Endothelial cell of umbilical vein (primary cell): ENCODE data around the gene APOM. TPM values are rescaled to one million over a fixed set of nuclear protein-coding genes. Genes with fewer than 3 reads are reported as not detected.

Experiments used
- BruUV-seq: library from RNA; stranded (reverse); fragments of 400-500 nt; replicated peaks from 2 replicates; lab custom pipeline; 2021; lab: Mats Ljungman, UMichigan
- CTCF ChIA-PET: fragments of 300-600, 350-600 bp; sonication (Branson Sonifier 250); formaldehyde crosslinking; loops from one replicate; lab custom pipeline; 2021; ENCODE audit warnings: antibody characterized with exemption, inconsistent platforms; lab: Charles Lee
- POLR2A ChIA-PET: fragments of 300-600, 350-600 bp; sonication (Branson Sonifier 250); formaldehyde crosslinking; loops from one replicate; lab custom pipeline; 2021; ENCODE audit warnings: antibody characterized with exemption, inconsistent platforms; lab: Charles Lee
- DNase-seq: peaks from one replicate; pipeline ENCODE4 v3.0.0-alpha.2; 2011; ENCODE audit warnings: low read depth, low spot score
- FAIRE-seq: peaks from 2 replicates; lab custom pipeline; 2011; peaks lifted over from hg19 to GRCh38; lab: Jason Lieb, UNC
- H2AFZ ChIP-seq: 2 replicates; pipeline ENCODE4 v1.6.0; 2012; ENCODE audit warnings: low read depth, low read length, control low read depth, inconsistent platforms
- H3K27ac ChIP-seq: 2 replicates; pipeline ENCODE4 v1.5.1; 2011; ENCODE audit warnings: low read depth, mild to moderate bottlenecking, control low read depth, low read length, moderate library complexity; ENCODE audit not compliant: insufficient read depth
- H3K27me3 ChIP-seq, 2 experiments: 2 replicates each; pipeline versions ENCODE4 v1.6.0 to v1.6.1; 2011; ENCODE audit warnings: low read length in 2 of 2, mixed read lengths in 1 of 2; ENCODE audit not compliant: control insufficient read depth in 2 of 2, insufficient read depth in 2 of 2
- H3K36me3 ChIP-seq, 2 experiments: 2 replicates in 1 of 2; 3 replicates in 1 of 2; pipeline ENCODE4 v1.5.1; 2011; ENCODE audit warnings: low read length in 2 of 2, mild to moderate bottlenecking in 1 of 2, moderate library complexity in 1 of 2; ENCODE audit not compliant: control insufficient read depth in 2 of 2, insufficient read depth in 2 of 2; ENCODE audit errors: extremely low read depth in 1 of 2
- H3K4me1 ChIP-seq: 3 replicates; pipeline ENCODE4 v1.5.1; 2011; ENCODE audit warnings: mild to moderate bottlenecking, low read length; ENCODE audit not compliant: control insufficient read depth, insufficient read depth; ENCODE audit errors: extremely low read depth
- H3K4me2 ChIP-seq: 2 replicates; pipeline ENCODE4 v1.6.1; 2011; ENCODE audit warnings: low read length, control low read depth, mixed read lengths; ENCODE audit not compliant: insufficient read depth
- H3K4me3 ChIP-seq, 3 experiments: fragments of 200-600 bp in 1 of 3; sonication (generic), shearing (Covaris generic) in 1 of 3; replicated peaks in 1 of 3; 2 replicates each; pipeline ENCODE4 v1.5.1; 2011 to 2016; ENCODE audit warnings: control low read depth in 3 of 3, low read length in 3 of 3, mild to moderate bottlenecking in 2 of 3, inconsistent platforms in 1 of 3, low read depth in 1 of 3, moderate library complexity in 1 of 3; ENCODE audit not compliant: insufficient read depth in 1 of 3
- H3K79me2 ChIP-seq: 2 replicates; pipeline ENCODE4 v1.6.0; 2012; ENCODE audit warnings: low read length, inconsistent platforms; ENCODE audit not compliant: control insufficient read depth, insufficient read depth
- H3K9ac ChIP-seq: replicated peaks from 2 replicates; pipeline ENCODE3; 2011; ENCODE audit warnings: low read length, control low read depth; ENCODE audit not compliant: insufficient read depth; ENCODE audit errors: extremely low read depth
- H3K9me1 ChIP-seq: replicated peaks from 3 replicates; pipeline ENCODE4 v1.6.0; 2011; ENCODE audit warnings: mild to moderate bottlenecking, low read length; ENCODE audit not compliant: control insufficient read depth, insufficient read depth; ENCODE audit errors: extremely low read depth
- H3K9me3 ChIP-seq: replicated peaks from 2 replicates; pipeline ENCODE4 v1.5.1; 2012; ENCODE audit warnings: low read length, inconsistent platforms; ENCODE audit not compliant: control insufficient read depth, insufficient read depth
- H4K20me1 ChIP-seq: replicated peaks from 2 replicates; pipeline ENCODE3; 2011; ENCODE audit warnings: mild to moderate bottlenecking, low read length; ENCODE audit not compliant: control insufficient read depth, insufficient read depth; ENCODE audit errors: extremely low read depth
- EZH2 ChIP-seq: IDR thresholded peaks from 2 replicates; pipeline ENCODE4 v1.6.1; 2012; ENCODE audit warnings: borderline replicate concordance, low read depth, mild to moderate bottlenecking, moderate library complexity, low read length, inconsistent platforms; ENCODE audit not compliant: severe bottlenecking
- FOS ChIP-seq: IDR thresholded peaks from 2 replicates; pipeline ENCODE4 v1.6.1; 2011; ENCODE audit warnings: mild to moderate bottlenecking, low read length, moderate library complexity, borderline replicate concordance; ENCODE audit not compliant: insufficient read depth
- GATA2 ChIP-seq: IDR thresholded peaks from 2 replicates; pipeline ENCODE4 v1.7.0; 2011; ENCODE audit warnings: low read depth, mild to moderate bottlenecking, moderate library complexity, mixed read lengths, low read length; ENCODE audit not compliant: insufficient read length, insufficient read depth
- JUN ChIP-seq: IDR thresholded peaks from 2 replicates; pipeline ENCODE4 v1.6.1; 2011; ENCODE audit warnings: borderline replicate concordance, low read depth; ENCODE audit not compliant: insufficient read length, insufficient read depth
- MYC ChIP-seq: IDR thresholded peaks from one replicate; pipeline ENCODE4 v1.6.1; 2011; ENCODE audit warnings: mild to moderate bottlenecking, low read depth, low read length
- POLR2A ChIP-seq: IDR thresholded peaks from 2 replicates; pipeline ENCODE4 v1.6.1; 2012; ENCODE audit warnings: low read depth, mild to moderate bottlenecking, control low read depth, low read length
- POLR2AphosphoS5 ChIP-seq: IDR thresholded peaks from 2 replicates; pipeline ENCODE4 v1.6.1; 2012; ENCODE audit warnings: low read depth, mild to moderate bottlenecking, control low read depth, low read length, moderate library complexity; ENCODE audit not compliant: insufficient read depth
- dilution Hi-C: fragments of 300-500 bp; cut with MboI; formaldehyde crosslinking; loops from one replicate; pipeline ENCODE4 v1.15.0; 2019; ENCODE audit warnings: low sequenced_read_pairs; ENCODE audit not compliant: extremely low pct_ligation_motif_present
- intact Hi-C: fragments of 100-400 bp; cut with micrococcal nuclease; formaldehyde crosslinking; loops from one replicate; pipeline ENCODE4 v1.10.0; 2022
- polyA plus RNA-seq, 4 experiments: library from polyadenylated mRNA; depleted of rRNA in 3 of 4; stranded (reverse) in 3 of 4; unstranded in 1 of 4; fragments of >200 nt; gene quantifications; 2 replicates each; pipeline versions ENCODE4 v1.2.1 to v1.2.3, GENCODE V29; 2011 to 2012; ENCODE audit warnings: missing spikeins in 1 of 4
- total RNA-seq: library from RNA; stranded (reverse); gene quantifications from 2 replicates; pipeline ENCODE4 v1.2.3, GENCODE V29; 2021
- TF ChIP-seq, protein P1 (sequence below), 2 donors: IDR thresholded peaks; 1 replicate in 1 of 2; 2 replicates in 1 of 2; pipeline ENCODE4 v1.5.1; 2011; ENCODE audit warnings: low read length in 2 of 2, mild to moderate bottlenecking in 2 of 2, moderate library complexity in 2 of 2, control low read depth in 1 of 2, inconsistent platforms in 1 of 2, low read depth in 1 of 2; ENCODE audit not compliant: insufficient read depth in 1 of 2; ENCODE audit errors: extremely low read depth in 1 of 2
- TF ChIP-seq, protein P2 (sequence below): IDR thresholded peaks from 2 replicates; pipeline ENCODE4 v1.6.1; 2011; ENCODE audit not compliant: insufficient read depth, insufficient read length

Gene APOM
- total and polyA plus RNA-seq, 2 donors (not counting 3 experiments of a cell fraction or from before 2014, with no cell fraction given), result 2.5 TPM; not detected in 1

DNA sequence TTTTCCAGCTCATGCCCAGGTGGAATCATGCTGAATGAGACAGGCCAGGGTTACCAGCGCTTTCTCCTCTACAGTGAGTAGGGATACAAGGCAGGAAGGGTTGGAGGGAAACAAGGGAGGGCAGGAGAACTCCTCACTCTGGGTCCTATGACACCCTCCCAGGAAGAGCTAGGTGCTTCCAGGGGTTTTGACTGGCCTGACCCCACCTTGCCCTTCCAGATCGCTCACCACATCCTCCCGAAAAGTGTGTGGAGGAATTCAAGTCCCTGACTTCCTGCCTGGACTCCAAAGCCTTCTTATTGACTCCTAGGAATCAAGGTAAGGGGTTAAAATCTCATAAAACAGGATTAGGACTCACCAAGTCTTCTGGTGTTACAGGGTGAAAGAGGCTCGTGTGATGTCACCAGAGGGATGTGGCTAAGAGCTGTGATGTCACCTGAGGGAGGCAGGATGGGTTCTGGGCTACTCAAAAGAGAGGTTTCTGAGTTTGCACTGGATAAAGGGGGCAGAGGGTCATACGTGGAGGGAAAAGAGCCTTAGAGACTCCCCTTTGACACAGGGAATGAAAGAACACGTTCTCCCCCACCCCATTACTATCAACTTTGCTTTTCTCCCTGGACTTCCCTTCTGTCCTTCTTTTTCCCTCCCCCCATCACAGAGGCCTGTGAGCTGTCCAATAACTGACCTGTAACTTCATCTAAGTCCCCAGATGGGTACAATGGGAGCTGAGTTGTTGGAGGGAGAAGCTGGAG, 1.9 kb downstream of the APOM start:
- Histone ChIP-seq H3K9ac (no peak overlapping the region), H3K27ac (no peak overlapping the region), H3K9me1 (no peaks in the 10 kb centered on the region), H3K4me1 (peaks cover 33% of the 10 kb centered on the region), H4K20me1 (no peaks in the 10 kb centered on the region), H3K36me3 (peaks cover 3 to 4% of the 10 kb centered on the region in 2 experiments), H3K79me2 (peaks cover 22% of the 10 kb centered on the region), H3K9me3 (no peaks in the 10 kb centered on the region), H2AFZ (no peak overlapping the region), H3K4me3 (no peak overlapping the region), H3K27me3 (no peaks in the 10 kb centered on the region), H3K4me2 (no peak overlapping the region)
- intact Hi-C loops (no loop called here), dilution Hi-C loops (no loop called here)
- no peak for DNase-seq
- no peak for FAIRE-seq
- CTCF ChIA-PET, result interaction anchor here (0.6 kb wide), 1 partner anchor 106 kb away, joined by 3 read pairs; no protein-coding TSS in a partner anchor
- no peak for TF ChIP-seq MYC
- BruUV-seq, result no TSS peak
- POLR2A ChIA-PET, result interaction anchor here (0.7 kb wide), 1 partner anchor 519 kb away, joined by 3 read pairs; no protein-coding TSS in a partner anchor

DNA sequence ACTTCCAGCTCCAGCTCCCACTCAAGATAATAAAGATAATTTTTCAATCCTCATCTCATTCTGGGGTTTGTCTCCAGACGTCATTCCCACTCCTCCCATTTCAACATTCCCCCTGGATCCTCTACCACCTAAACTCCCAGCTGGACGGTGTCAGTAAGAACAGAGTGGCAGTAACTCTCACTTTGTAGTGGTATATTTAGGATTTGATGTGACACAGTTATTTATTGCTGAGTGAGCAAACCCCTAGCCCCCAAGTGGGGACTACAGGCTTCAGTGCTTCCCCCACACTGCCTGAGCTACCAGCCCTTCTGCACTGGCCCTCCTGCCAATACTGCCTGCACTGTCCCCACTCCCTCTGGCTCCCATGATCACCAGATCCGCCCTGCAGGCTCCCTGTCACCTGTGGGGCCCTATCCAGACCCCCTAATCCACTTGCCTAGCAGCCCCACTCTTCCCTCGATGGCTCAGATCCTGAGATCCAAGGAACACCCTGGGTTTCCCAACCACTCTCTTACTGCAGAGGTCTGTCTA, 2.5 kb downstream of the APOM start:
- BruUV-seq, result no TSS peak
- dilution Hi-C loops, result no loop called here
- ChIA-PET CTCF (interaction anchor here (0.6 kb wide), 1 partner anchor 107 kb away, joined by 3 read pairs; no protein-coding TSS in a partner anchor), POLR2A (interaction anchor here (0.9 kb wide), 1 partner anchor 157 kb away, joined by 4 read pairs; the partner anchor contains the start of genes HSPA1A and HSPA1L)
- FAIRE-seq (no peak), DNase-seq (no peak)
- Histone ChIP-seq H3K4me2 (no peak overlapping the region), H3K27me3 (no peaks in the 10 kb centered on the region), H4K20me1 (no peaks in the 10 kb centered on the region), H3K79me2 (peaks cover 22% of the 10 kb centered on the region), H2AFZ (no peak overlapping the region), H3K4me3 (no peak overlapping the region), H3K9ac (no peak overlapping the region), H3K9me1 (no peaks in the 10 kb centered on the region), H3K9me3 (no peaks in the 10 kb centered on the region), H3K4me1 (peaks cover 30% of the 10 kb centered on the region), H3K36me3 (peaks cover 3 to 4% of the 10 kb centered on the region in 2 experiments), H3K27ac (no peak overlapping the region)
- intact Hi-C loops, result no loop called here
- TF ChIP-seq, protein P1, sequence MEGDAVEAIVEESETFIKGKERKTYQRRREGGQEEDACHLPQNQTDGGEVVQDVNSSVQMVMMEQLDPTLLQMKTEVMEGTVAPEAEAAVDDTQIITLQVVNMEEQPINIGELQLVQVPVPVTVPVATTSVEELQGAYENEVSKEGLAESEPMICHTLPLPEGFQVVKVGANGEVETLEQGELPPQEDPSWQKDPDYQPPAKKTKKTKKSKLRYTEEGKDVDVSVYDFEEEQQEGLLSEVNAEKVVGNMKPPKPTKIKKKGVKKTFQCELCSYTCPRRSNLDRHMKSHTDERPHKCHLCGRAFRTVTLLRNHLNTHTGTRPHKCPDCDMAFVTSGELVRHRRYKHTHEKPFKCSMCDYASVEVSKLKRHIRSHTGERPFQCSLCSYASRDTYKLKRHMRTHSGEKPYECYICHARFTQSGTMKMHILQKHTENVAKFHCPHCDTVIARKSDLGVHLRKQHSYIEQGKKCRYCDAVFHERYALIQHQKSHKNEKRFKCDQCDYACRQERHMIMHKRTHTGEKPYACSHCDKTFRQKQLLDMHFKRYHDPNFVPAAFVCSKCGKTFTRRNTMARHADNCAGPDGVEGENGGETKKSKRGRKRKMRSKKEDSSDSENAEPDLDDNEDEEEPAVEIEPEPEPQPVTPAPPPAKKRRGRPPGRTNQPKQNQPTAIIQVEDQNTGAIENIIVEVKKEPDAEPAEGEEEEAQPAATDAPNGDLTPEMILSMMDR (IDR thresholded peaks at IDR 0.05; ENCODE audit: extremely low read depth in 1 of 2, insufficient read depth in 1 of 2, low read depth in 1 of 2, low read length in 2 of 2), result no peak
- TF ChIP-seq, protein P2, sequence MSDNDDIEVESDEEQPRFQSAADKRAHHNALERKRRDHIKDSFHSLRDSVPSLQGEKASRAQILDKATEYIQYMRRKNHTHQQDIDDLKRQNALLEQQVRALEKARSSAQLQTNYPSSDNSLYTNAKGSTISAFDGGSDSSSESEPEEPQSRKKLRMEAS, result no peak
- TF ChIP-seq GATA2 (no peak), POLR2AphosphoS5 (no peak), POLR2A (no peak), JUN (no peak), EZH2 (no peak), MYC (no peak), FOS (no peak)
